ENCODE results near the gene C1orf226. TPM values are rescaled to one million over a fixed set of nuclear protein-coding genes. Genes with fewer than 3 reads are reported as not detected.

C1orf226 gene
- total and polyA plus RNA-seq, 9 of the 15 experiments (the other 6 are each of a cell fraction or from before 2014, with no cell fraction given): 0.10 to 1.4 (median 0.47) TPM

GRCh38 chr1:162397039-162397448, 15.5 kb downstream of the C1orf226 start (continued):
- TF ChIP-seq NFATC3 (IDR thresholded peaks at IDR 0.05): peak; percentile 5; the same call in 1 of the 2 replicates
- no peak for TF ChIP-seq RBM39 (optimal IDR thresholded peaks at IDR 0.05; ENCODE audit: low read depth, low read length)
- TF ChIP-seq MYC (IDR thresholded peaks at IDR 0.05; ENCODE audit: low read depth, low read length): no peak
- no peak for TF ChIP-seq MYC (CRISPR knock-in tag; IDR thresholded peaks at IDR 0.05; ENCODE audit: borderline replicate concordance, low read depth)
- no peak for TF ChIP-seq ZZZ3 (IDR thresholded peaks at IDR 0.05)
- no peak for TF ChIP-seq ZNF655 (CRISPR knock-in tag; IDR thresholded peaks at IDR 0.05)
- TF ChIP-seq ID3 (CRISPR knock-in tag; IDR thresholded peaks at IDR 0.05): no peak
- no peak for TF ChIP-seq ID3 (tag; IDR thresholded peaks at IDR 0.05)
- no peak for TF ChIP-seq ZBTB2 (IDR thresholded peaks at IDR 0.05)
- no peak for TF ChIP-seq BRCA1 (IDR thresholded peaks at IDR 0.05)
- TF ChIP-seq BRCA1 (CRISPR knock-in tag; IDR thresholded peaks at IDR 0.05): no peak
- no peak for TF ChIP-seq ZNF354B (CRISPR knock-in tag; IDR thresholded peaks at IDR 0.05)
- TF ChIP-seq ARNT (IDR thresholded peaks at IDR 0.05): no peak
- TF ChIP-seq ZNF23 (CRISPR knock-in tag; IDR thresholded peaks at IDR 0.05): no peak
- TF ChIP-seq ZNF561 (CRISPR knock-in tag; conservative IDR thresholded peaks at IDR 0.05): no peak
- no peak for TF ChIP-seq KDM2B (CRISPR knock-in tag; IDR thresholded peaks at IDR 0.05)
- TF ChIP-seq THRB (CRISPR knock-in tag; conservative IDR thresholded peaks at IDR 0.05): no peak
- no peak for TF ChIP-seq EZH2 (IDR thresholded peaks at IDR 0.05; ENCODE audit: borderline replicate concordance, low read depth, low read length)
- no peak for TF ChIP-seq ARID4B (CRISPR knock-in tag; IDR thresholded peaks at IDR 0.05)
- no peak for TF ChIP-seq KDM5B (IDR thresholded peaks at IDR 0.05; ENCODE audit: insufficient replicate concordance, low read depth, low read length)
- no peak for TF ChIP-seq SRF (CRISPR knock-in tag; IDR thresholded peaks at IDR 0.05)
